GM12801 (cell line): Measurements from ENCODE around the gene ARHGEF3.

Experiments
- TF ChIP-seq, protein P1 (sequence below): IDR thresholded peaks from one replicate; pipeline ENCODE4 v1.5.1; 2011; ENCODE audit warnings: control low read depth; ENCODE audit not compliant: insufficient read length; ENCODE audit errors: extremely low read depth

The ARHGEF3 gene

GRCh38 chr3:56826831-56827722 lies 25.3 kb upstream of the ARHGEF3 start:
- TF ChIP-seq, protein P1, sequence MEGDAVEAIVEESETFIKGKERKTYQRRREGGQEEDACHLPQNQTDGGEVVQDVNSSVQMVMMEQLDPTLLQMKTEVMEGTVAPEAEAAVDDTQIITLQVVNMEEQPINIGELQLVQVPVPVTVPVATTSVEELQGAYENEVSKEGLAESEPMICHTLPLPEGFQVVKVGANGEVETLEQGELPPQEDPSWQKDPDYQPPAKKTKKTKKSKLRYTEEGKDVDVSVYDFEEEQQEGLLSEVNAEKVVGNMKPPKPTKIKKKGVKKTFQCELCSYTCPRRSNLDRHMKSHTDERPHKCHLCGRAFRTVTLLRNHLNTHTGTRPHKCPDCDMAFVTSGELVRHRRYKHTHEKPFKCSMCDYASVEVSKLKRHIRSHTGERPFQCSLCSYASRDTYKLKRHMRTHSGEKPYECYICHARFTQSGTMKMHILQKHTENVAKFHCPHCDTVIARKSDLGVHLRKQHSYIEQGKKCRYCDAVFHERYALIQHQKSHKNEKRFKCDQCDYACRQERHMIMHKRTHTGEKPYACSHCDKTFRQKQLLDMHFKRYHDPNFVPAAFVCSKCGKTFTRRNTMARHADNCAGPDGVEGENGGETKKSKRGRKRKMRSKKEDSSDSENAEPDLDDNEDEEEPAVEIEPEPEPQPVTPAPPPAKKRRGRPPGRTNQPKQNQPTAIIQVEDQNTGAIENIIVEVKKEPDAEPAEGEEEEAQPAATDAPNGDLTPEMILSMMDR, result no peak

- TF ChIP-seq, protein P1, result no peak
Measured at GRCh38 chr3:56825567-56826438, 24.1 kb upstream of the ARHGEF3 start.

- TF ChIP-seq, protein P1, result no peak
Measured at GRCh38 chr3:56823984-56824703, 22.4 kb upstream of the ARHGEF3 start.

- TF ChIP-seq, protein P1, result no peak
Measured at GRCh38 chr3:56823421-56823926, 21.7 kb upstream of the ARHGEF3 start.

GRCh38 chr3:56822501-56822900 lies 20.8 kb upstream of the ARHGEF3 start:
- TF ChIP-seq, protein P1, result no peak

GRCh38 chr3:56819016-56819809 lies 17.5 kb upstream of the ARHGEF3 start:
- TF ChIP-seq, protein P1, result no peak
